Measurements from ENCODE around the gene ETHE1.

Gene ETHE1

GRCh38 chr19:43532962-43533545 is 6.1 kb upstream of the ETHE1 start, which contains the start of gene ZNF575:
Gene ZNF575 (plus strand): TSS chr19:43533188. CDS start chr19:43534423, 1,235 bp downstream.
- Histone ChIP-seq H3K4me1 (ENCODE audit: insufficient read depth, low read length) (peaks cover 26% of the 10 kb centered on the region), H3K79me2 (ENCODE audit: insufficient read depth, low read length) (no peaks in the 10 kb centered on the region), H3K27me3 (ENCODE audit: insufficient read depth, low read length, poor library complexity) (no peaks in the 10 kb centered on the region), H3K4me2 (ENCODE audit: insufficient read depth, low read length) (peak within 1 kb of the TSS; percentile 68), H3K9me3 (ENCODE audit: insufficient read depth, low read length, severe bottlenecking) (no peaks in the 10 kb centered on the region), H4K20me1 (ENCODE audit: insufficient read depth, low read length) (0 out of 2 replicates have a peak, but pooled peaks cover 4% of the 10 kb centered on the region), H3K4me3 (ENCODE audit: low read depth in 1 of 2, low read length in 2 of 2) (peak within 1 kb of the TSS in 1 of 2 experiments; percentile 56; a peak in 3 of 4 replicates), H3K9ac (ENCODE audit: low read depth, low read length) (peak within 1 kb of the TSS; percentile 38), H3K36me3 (ENCODE audit: insufficient read depth, low read length) (peaks cover 7% of the 10 kb centered on the region; the same call in 1 of the 2 replicates), H2AFZ (ENCODE audit: low read depth, low read length) (peak within 1 kb of the TSS; percentile 58), H3K27ac (ENCODE audit: low read length) (peak within 1 kb of the TSS; percentile 11; the same call in 1 of the 2 replicates)
- TF ChIP-seq CTCF (IDR thresholded peaks at IDR 0.05; ENCODE audit: borderline replicate concordance, extremely low read depth, low read length, poor library complexity, severe bottlenecking) (no peak), EZH2 (IDR thresholded peaks at IDR 0.05; ENCODE audit: borderline replicate concordance, low read depth, low read length, severe bottlenecking) (no peak)
- DNase-seq = peak; percentile 83
- peak; percentile 67 for ATAC-seq (ENCODE audit: insufficient read depth, low read depth)

- Histone ChIP-seq H3K36me3 (ENCODE audit: insufficient read depth, low read length) (0 out of 2 replicates have a peak, but pooled peaks cover 5% of the 10 kb centered on the region), H3K4me3 (ENCODE audit: low read depth in 1 of 2, low read length in 2 of 2) (peak overlapping the region in 1 of 2 experiments; percentile 56; a peak in 3 of 4 replicates), H3K27ac (ENCODE audit: low read length) (no peak overlapping the region), H3K9ac (ENCODE audit: low read depth, low read length) (peak overlapping the region; percentile 38; the same call in 1 of the 2 replicates), H3K79me2 (ENCODE audit: insufficient read depth, low read length) (no peaks in the 10 kb centered on the region), H3K27me3 (ENCODE audit: insufficient read depth, low read length, poor library complexity) (no peaks in the 10 kb centered on the region), H3K4me1 (ENCODE audit: insufficient read depth, low read length) (peaks cover 31% of the 10 kb centered on the region), H3K4me2 (ENCODE audit: insufficient read depth, low read length) (peak overlapping the region; percentile 68), H2AFZ (ENCODE audit: low read depth, low read length) (peak overlapping the region; percentile 58), H3K9me3 (ENCODE audit: insufficient read depth, low read length, severe bottlenecking) (no peaks in the 10 kb centered on the region), H4K20me1 (ENCODE audit: insufficient read depth, low read length) (0 out of 2 replicates have a peak, but pooled peaks cover 4% of the 10 kb centered on the region)
- DNase-seq = no peak
- ATAC-seq (ENCODE audit: insufficient read depth, low read depth) = no peak
- no peak for TF ChIP-seq EZH2 (IDR thresholded peaks at IDR 0.05; ENCODE audit: borderline replicate concordance, low read depth, low read length, severe bottlenecking)
- no peak for TF ChIP-seq CTCF (IDR thresholded peaks at IDR 0.05; ENCODE audit: borderline replicate concordance, extremely low read depth, low read length, poor library complexity, severe bottlenecking)
Measured at GRCh38 chr19:43532571-43532961, 5.6 kb upstream of the ETHE1 start.

- Histone ChIP-seq H3K36me3 (ENCODE audit: insufficient read depth, low read length) (no peaks in the 10 kb centered on the region), H3K9ac (ENCODE audit: low read depth, low read length) (peak overlapping the region; percentile 83; the same call in 1 of the 2 replicates), H3K27ac (ENCODE audit: low read length) (no peak overlapping the region), H3K4me3 (ENCODE audit: low read depth in 1 of 2, low read length in 2 of 2) (peak overlapping the region in 1 of 2 experiments; percentile 95; a peak in 2 of 4 replicates), H3K27me3 (ENCODE audit: insufficient read depth, low read length, poor library complexity) (no peaks in the 10 kb centered on the region), H3K9me3 (ENCODE audit: insufficient read depth, low read length, severe bottlenecking) (no peaks in the 10 kb centered on the region), H3K79me2 (ENCODE audit: insufficient read depth, low read length) (no peaks in the 10 kb centered on the region), H3K4me2 (ENCODE audit: insufficient read depth, low read length) (peak overlapping the region; percentile 96), H4K20me1 (ENCODE audit: insufficient read depth, low read length) (peaks cover 4% of the 10 kb centered on the region; the same call in 1 of the 2 replicates), H2AFZ (ENCODE audit: low read depth, low read length) (peak overlapping the region; percentile 36; the same call in 1 of the 2 replicates), H3K4me1 (ENCODE audit: insufficient read depth, low read length) (peaks cover 43% of the 10 kb centered on the region)
- no peak for TF ChIP-seq CTCF (IDR thresholded peaks at IDR 0.05; ENCODE audit: borderline replicate concordance, extremely low read depth, low read length, poor library complexity, severe bottlenecking)
- TF ChIP-seq EZH2 (IDR thresholded peaks at IDR 0.05; ENCODE audit: borderline replicate concordance, low read depth, low read length, severe bottlenecking) = no peak
- DNase-seq (no peak), ATAC-seq (ENCODE audit: insufficient read depth, low read depth) (no peak)
Measured at GRCh38 chr19:43527860-43528622, 1.0 kb upstream of the ETHE1 start.
